NCI-H2227 treated with DMSO at 0.1 percent for 48 hours (cell line): ENCODE data around the gene CD84.
"Not testable (repeated sequence)": the region's sequence is repeated elsewhere in the genome, so short reads cannot be mapped to it uniquely, and the experiment has no call there.

ENCODE experiments used
- DNase-seq: peaks from one replicate; lab custom pipeline; 2025; lab: John Stamatoyannopoulos, UW

CD84 gene

DNA sequence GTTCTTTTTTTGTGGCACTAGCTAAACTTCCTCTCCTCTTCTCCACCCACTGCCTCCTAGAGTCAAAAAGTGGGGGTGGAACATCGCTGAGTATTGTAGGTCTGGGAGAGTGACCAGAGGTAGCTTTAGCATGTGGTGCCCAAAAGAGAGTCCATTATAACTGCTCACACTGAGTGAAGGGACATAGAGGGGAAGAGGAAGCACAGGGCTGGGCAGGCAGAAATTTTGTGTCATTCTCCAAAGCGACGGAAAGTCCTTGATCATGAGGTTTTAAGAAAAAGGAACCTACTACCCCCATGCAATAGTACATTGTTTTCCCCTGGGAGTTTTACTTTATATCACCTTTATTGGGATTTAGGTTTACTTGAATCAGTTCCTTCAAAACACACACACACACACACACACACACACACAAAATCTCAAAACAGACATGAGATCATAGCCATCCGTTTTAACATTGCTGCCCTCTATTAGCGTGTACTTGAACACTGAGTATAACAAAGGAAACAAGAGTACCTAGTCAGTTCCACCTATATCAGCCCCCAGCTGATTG lies 4.1 kb downstream of the CD84 start:
- no peak for DNase-seq

GRCh38 chr1:160570840-160571239 lies 8.5 kb downstream of the CD84 start:
- no peak for DNase-seq

- no peak for DNase-seq
Measured at GRCh38 chr1:160569806-160570205, 9.5 kb downstream of the CD84 start.

DNA sequence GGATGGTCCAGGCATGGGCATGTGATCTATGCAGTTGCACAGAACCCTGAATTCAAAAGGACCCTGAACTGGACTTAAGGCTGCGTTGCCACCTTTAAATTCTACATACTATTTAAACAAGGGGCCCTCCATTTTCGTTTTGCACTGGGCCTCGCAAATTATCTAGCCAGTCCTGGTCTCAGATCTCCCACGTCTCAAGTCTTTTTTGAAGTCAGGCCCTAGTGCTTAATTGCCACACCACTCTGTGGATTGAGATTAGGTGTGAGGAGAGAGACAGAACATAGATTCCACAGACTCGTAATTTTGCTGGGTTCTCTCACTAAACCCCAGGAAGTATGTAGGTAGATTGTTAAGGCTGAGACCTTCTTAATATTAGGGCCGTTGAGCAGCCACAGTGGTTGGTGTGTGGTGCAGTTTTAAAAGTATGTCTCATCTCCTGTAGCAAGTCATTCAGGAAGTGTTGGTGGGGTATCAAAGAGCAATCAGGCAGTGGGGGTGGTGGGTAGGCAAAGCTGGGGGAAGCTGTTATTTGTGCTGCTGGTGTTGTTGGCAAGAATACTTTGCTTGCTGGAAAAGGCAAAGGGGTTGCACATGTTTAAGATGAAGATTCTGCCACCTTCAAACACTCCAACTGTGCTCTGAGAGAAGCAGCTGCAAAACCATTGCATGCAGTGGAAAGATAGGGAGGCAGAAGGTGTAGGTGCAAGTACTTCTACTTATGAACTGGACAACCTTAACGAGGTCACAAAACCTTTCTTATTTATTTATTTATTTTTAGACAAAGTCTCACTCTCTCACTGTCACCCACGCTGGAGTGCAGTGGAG lies 11.2 kb downstream of the CD84 start:
- no peak for DNase-seq

DNA sequence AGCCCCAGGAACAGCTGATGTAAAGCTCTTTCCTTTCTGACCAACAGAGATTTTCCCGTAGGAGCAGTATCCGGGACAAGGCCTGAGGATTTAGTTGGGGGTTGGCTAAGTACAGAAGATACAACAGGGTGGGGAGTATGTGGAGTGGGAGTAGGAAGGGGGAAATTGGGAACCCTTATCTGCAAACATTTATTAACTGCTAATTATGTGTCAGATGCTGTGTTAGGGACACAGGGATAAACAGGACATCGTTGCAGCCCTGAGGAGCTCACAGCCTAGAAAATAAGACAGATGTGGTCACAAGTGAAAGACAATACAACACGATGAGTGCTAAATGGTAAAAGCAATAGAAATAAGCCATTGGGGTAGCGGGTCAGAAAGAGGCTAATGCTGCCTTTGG lies 12.0 kb downstream of the CD84 start:
- DNase-seq: no peak

GRCh38 chr1:160565564-160565963 lies 13.7 kb downstream of the CD84 start:
- no peak for DNase-seq

- DNase-seq: not testable (repeated sequence)
Measured at GRCh38 chr1:160563230-160563629, 16.1 kb downstream of the CD84 start.

DNA sequence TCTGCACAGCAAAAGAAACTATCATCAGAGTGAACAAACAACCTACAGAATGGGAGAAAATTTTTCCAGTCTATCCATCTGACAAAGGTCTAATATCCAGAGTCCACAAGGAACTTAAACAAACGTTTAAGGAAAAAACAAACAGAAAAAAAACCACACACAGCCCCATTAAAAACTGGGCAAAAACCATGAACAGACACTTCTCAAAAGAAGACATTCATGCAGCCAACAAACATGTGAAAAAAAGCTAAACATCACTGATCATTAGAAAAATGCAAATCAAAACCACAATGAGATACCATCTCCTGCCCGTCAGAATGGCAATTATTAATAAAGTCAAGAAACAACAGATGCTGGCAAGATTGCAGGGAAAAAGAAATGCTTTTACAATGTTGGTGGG lies 16.6 kb downstream of the CD84 start:
- not testable (repeated sequence) for DNase-seq

DNA sequence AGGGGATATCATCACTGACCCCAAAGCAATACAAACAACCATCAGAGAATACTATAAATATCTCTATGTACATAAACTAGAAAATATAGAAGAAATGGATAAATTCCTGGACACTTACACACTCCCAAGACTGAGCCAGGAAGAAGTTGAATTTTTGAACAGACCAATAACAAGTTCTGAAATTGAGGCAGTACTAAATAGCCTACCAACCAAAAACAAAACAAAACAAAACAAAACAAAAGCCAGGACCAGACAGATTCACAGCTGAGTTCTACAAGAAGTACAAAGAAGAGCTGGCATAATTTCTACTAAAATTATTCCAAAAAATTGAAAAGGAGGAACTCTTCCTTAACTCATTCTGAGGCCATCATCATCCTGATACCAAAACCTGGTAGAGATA lies 18.5 kb downstream of the CD84 start:
- DNase-seq: no peak

- DNase-seq: no peak
Measured at GRCh38 chr1:160560045-160560705, 19.1 kb downstream of the CD84 start.

- not testable (repeated sequence) for DNase-seq
Measured at GRCh38 chr1:160559437-160559836, 19.9 kb downstream of the CD84 start.

DNA sequence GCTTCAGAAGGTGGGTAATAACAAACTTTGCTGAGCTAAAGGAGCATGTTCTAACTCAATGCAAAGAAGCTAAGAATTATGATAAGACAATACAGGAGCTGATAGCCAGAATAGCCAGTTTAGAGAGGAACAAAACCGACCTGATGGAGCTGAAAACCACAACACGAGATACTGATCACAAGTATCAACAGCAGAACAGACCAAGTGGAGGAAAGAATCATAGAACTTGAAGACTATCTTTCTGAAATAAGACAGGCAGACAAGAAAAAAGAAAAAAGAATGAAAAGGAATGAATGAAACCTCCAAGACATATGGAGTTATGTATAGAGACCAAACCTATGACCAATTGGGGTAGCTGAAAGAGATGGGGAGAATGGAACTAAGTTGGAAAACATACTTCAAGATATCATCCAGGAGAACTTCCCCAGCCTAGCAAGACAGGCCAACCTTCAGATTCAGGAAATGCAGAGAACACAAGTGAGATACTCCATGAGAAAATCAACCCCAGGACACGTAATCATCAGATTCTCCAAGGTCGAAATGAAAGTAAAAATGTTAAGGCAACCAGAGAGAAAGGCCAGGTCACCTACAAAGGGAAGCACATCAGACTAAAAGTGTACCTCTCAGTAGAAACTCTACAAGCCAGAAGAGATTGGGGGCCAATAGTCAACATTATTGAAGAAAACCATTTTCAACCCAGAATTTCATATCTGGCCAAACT lies 20.5 kb downstream of the CD84 start:
- no peak for DNase-seq

- DNase-seq: no peak
Measured at GRCh38 chr1:160553778-160554177, 25.5 kb downstream of the CD84 start.

GRCh38 chr1:160552425-160552824 lies 26.9 kb downstream of the CD84 start:
- DNase-seq: no peak

DNA sequence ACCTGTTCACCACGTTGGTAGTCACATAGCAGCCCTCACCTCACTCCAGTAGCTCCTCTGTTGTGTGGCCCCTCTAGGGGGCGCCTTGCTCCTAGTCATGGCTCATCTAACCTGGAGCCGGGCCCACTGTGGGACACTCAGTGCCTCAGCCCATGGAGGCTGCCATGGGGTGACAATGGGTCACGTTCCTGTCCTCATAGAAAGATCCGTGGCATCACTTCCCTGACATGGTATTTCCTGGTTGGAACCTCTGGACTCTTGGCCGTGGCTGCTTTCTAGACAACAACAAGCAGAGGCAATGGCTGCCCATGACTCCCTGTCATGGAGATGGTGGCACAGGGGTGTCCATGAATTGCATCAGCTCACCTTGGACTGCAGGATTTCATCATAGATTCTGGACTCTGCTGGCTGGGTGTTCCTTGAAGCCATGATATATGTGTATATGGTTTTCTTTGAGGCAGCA lies 28.7 kb downstream of the CD84 start:
- DNase-seq: no peak

- DNase-seq: no peak
Measured at GRCh38 chr1:160549665-160550006, 29.7 kb downstream of the CD84 start.

- DNase-seq: no peak
Measured at GRCh38 chr1:160548960-160549664, 30.2 kb downstream of the CD84 start.

GRCh38 chr1:160548183-160548582 lies 31.1 kb downstream of the CD84 start:
- no peak for DNase-seq

GRCh38 chr1:160547422-160547821 lies 31.9 kb downstream of the CD84 start:
- no peak for DNase-seq

DNA sequence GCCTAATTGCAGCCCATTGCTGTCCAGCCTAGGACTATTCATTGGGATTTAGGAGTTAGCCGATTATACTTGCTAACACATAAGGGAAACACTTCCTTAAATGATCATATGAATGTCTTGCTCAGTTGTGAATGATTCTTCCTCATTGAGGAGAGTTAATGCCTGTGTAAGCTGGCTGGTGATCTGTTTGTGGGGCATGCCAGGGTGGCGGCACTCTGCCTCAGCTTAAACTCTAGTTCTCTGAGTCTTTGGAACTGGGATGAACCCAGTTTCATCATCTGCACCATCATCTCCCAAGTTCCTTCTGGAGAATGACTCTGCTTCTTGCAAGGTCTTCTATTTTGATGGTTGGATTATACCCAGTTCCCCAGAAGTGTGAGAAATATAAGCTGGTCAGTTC lies 32.4 kb downstream of the CD84 start:
- DNase-seq: no peak

DNA sequence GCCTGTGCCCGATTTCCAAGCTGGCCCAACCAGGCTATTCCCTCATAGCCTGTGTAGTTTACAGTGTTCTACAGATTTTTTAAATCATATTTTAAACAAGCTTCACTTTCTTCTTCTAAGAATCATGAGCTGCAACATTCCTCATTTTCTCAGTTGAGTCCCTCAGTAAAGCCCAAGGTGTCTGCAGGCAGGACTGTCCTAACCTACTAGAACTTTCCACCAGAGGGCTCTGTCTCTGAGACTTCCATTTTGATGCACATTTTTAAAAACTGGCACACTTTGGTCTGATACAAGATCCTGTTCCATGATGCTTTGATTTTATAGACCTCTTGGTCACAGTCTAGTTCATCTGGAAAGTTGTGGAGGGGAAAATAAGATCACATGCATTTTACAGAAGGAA lies 34.6 kb downstream of the CD84 start:
- DNase-seq: no peak
